ENCODE data around the gene THBS1.

THBS1 gene

DNA sequence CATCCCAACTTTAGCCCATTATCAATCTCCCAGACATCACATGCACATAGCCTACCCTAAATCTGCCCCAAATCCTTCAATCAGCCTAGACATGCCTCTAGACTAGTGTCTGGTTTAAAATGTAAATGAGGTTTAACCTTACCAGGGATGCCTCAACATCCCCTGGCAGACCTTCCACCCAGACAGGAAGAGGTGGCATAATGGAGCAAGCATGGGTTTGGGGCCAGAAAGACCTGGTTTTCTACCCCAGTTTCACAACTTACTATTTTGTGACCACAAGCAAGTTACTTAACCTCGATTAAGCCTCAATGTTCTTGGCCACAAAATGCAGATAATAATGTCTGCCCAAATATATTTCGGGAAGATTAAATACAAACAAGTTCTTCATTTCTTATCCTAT, 28.3 kb upstream of the THBS1 start:
- Histone ChIP-seq H3F3A (ENCODE audit: insufficient read depth, low read length) (no peaks in the 10 kb centered on the region), H3K9me3 (ENCODE audit: low read length) (no peaks in the 10 kb centered on the region), H3K4me3 (ENCODE audit: low read depth, low read length, poor library complexity, severe bottlenecking) (no peak overlapping the region), H3K4me1 (ENCODE audit: insufficient read depth, low read length, severe bottlenecking) (no peaks in the 10 kb centered on the region), H3K9ac (ENCODE audit: low read length) (no peak overlapping the region), H2AFZ (ENCODE audit: low read length) (no peak overlapping the region), H3K79me2 (ENCODE audit: insufficient read depth, low read length) (no peaks in the 10 kb centered on the region), H3K9me2 (ENCODE audit: low read depth, low read length) (no peaks in the 10 kb centered on the region), H3K27ac (ENCODE audit: low read depth, low read length, poor library complexity, severe bottlenecking) (no peak overlapping the region), H4K20me1 (ENCODE audit: insufficient read depth, low read length) (no peaks in the 10 kb centered on the region), H3K4me2 (ENCODE audit: low read length) (no peak overlapping the region), H3K27me3 (ENCODE audit: insufficient read depth, low read length) (no peaks in the 10 kb centered on the region), H3K36me3 (ENCODE audit: insufficient read depth, low read length) (no peaks in the 10 kb centered on the region)
- TF ChIP-seq EZH2 (IDR thresholded peaks at IDR 0.05; ENCODE audit: borderline replicate concordance, low read length): no peak
- TF ChIP-seq, protein P1, sequence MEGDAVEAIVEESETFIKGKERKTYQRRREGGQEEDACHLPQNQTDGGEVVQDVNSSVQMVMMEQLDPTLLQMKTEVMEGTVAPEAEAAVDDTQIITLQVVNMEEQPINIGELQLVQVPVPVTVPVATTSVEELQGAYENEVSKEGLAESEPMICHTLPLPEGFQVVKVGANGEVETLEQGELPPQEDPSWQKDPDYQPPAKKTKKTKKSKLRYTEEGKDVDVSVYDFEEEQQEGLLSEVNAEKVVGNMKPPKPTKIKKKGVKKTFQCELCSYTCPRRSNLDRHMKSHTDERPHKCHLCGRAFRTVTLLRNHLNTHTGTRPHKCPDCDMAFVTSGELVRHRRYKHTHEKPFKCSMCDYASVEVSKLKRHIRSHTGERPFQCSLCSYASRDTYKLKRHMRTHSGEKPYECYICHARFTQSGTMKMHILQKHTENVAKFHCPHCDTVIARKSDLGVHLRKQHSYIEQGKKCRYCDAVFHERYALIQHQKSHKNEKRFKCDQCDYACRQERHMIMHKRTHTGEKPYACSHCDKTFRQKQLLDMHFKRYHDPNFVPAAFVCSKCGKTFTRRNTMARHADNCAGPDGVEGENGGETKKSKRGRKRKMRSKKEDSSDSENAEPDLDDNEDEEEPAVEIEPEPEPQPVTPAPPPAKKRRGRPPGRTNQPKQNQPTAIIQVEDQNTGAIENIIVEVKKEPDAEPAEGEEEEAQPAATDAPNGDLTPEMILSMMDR (IDR thresholded peaks at IDR 0.05; ENCODE audit: low read length): no peak

GRCh38 chr15:39553947-39554693, 26.8 kb upstream of the THBS1 start:
- H3K4me2 ChIP-seq (ENCODE audit: low read length): no peak overlapping the region
- H3K4me1 ChIP-seq (ENCODE audit: insufficient read depth, low read length, severe bottlenecking): no peaks in the 10 kb centered on the region

GRCh38 chr15:39554746-39555387, 26.0 kb upstream of the THBS1 start:
- no peak overlapping the region for H2AFZ ChIP-seq (ENCODE audit: low read length)
- no peak for TF ChIP-seq EZH2 (IDR thresholded peaks at IDR 0.05; ENCODE audit: borderline replicate concordance, low read length)
- TF ChIP-seq, protein P1 (IDR thresholded peaks at IDR 0.05; ENCODE audit: low read length): no peak
- H3K4me3 ChIP-seq (ENCODE audit: low read depth, low read length, poor library complexity, severe bottlenecking): no peak overlapping the region
- H3F3A ChIP-seq (ENCODE audit: insufficient read depth, low read length): no peaks in the 10 kb centered on the region
- no peak overlapping the region for H3K27ac ChIP-seq (ENCODE audit: low read depth, low read length, poor library complexity, severe bottlenecking)
- no peaks in the 10 kb centered on the region for H3K9me3 ChIP-seq (ENCODE audit: low read length)
- H3K9ac ChIP-seq (ENCODE audit: low read length): no peak overlapping the region
- no peaks in the 10 kb centered on the region for H3K9me2 ChIP-seq (ENCODE audit: low read depth, low read length)
- H3K4me1 ChIP-seq (ENCODE audit: insufficient read depth, low read length, severe bottlenecking): no peaks in the 10 kb centered on the region
- H3K79me2 ChIP-seq (ENCODE audit: insufficient read depth, low read length): no peaks in the 10 kb centered on the region
- no peak overlapping the region for H3K4me2 ChIP-seq (ENCODE audit: low read length)
- H4K20me1 ChIP-seq (ENCODE audit: insufficient read depth, low read length): no peaks in the 10 kb centered on the region
- H3K36me3 ChIP-seq (ENCODE audit: insufficient read depth, low read length): no peaks in the 10 kb centered on the region
- H3K27me3 ChIP-seq (ENCODE audit: insufficient read depth, low read length): 0 out of 2 replicates have a peak, but pooled peaks cover 4% of the 10 kb centered on the region

More at GRCh38 chr15:39553947-39554693, 26.8 kb upstream of the THBS1 start:
- H3K27ac ChIP-seq (ENCODE audit: low read depth, low read length, poor library complexity, severe bottlenecking): no peak overlapping the region
- H3K4me3 ChIP-seq (ENCODE audit: low read depth, low read length, poor library complexity, severe bottlenecking): no peak overlapping the region
- H3F3A ChIP-seq (ENCODE audit: insufficient read depth, low read length): no peaks in the 10 kb centered on the region
- no peaks in the 10 kb centered on the region for H3K79me2 ChIP-seq (ENCODE audit: insufficient read depth, low read length)
- no peaks in the 10 kb centered on the region for H3K9me2 ChIP-seq (ENCODE audit: low read depth, low read length)
- H3K9ac ChIP-seq (ENCODE audit: low read length): no peak overlapping the region
- H3K36me3 ChIP-seq (ENCODE audit: insufficient read depth, low read length): no peaks in the 10 kb centered on the region
- no peaks in the 10 kb centered on the region for H3K9me3 ChIP-seq (ENCODE audit: low read length)
- TF ChIP-seq EZH2 (IDR thresholded peaks at IDR 0.05; ENCODE audit: borderline replicate concordance, low read length): no peak
- TF ChIP-seq, protein P1 (IDR thresholded peaks at IDR 0.05; ENCODE audit: low read length): no peak
- no peaks in the 10 kb centered on the region for H4K20me1 ChIP-seq (ENCODE audit: insufficient read depth, low read length)
- H2AFZ ChIP-seq (ENCODE audit: low read length): no peak overlapping the region
- 0 out of 2 replicates have a peak, but pooled peaks cover 4% of the 10 kb centered on the region for H3K27me3 ChIP-seq (ENCODE audit: insufficient read depth, low read length)
